Heart left ventricle (tissue), 16 donors: ENCODE results near the gene ABHD17C. TPM values are rescaled to one million over a fixed set of nuclear protein-coding genes. Genes with fewer than 3 reads are reported as not detected.

Experiments
- ATAC-seq, 4 donors: fragments of 200-7000 bp; cut with Tn5 transposase; one replicate each; pipeline ENCODE4 v1.9.1; 2020 to 2022; ENCODE audit warnings: moderate library complexity in 4 of 4, mild to moderate bottlenecking in 3 of 4, moderate number of reproducible peaks in 1 of 4
- DNase-seq, 5 donors: peaks; one replicate each; pipeline ENCODE4 v3.0.0-alpha.2; 2020
- H3K27ac ChIP-seq, 12 donors: fragments of 200-600 bp; sonication (generic) in 4 of 12; one replicate each; pipeline versions ENCODE4 v1.5.0 to v1.8.0; 2016 to 2022; ENCODE audit warnings: mild to moderate bottlenecking in 2 of 12
- H3K27me3 ChIP-seq, 9 donors: fragments of 200-600 bp; sonication (generic) in 2 of 9; one replicate each; pipeline versions ENCODE4 v1.5.1 to v1.8.0; 2016 to 2022; ENCODE audit warnings: mild to moderate bottlenecking in 3 of 9
- H3K36me3 ChIP-seq, 9 donors: fragments of 200-600 bp; sonication (generic) in 2 of 9; one replicate each; pipeline versions ENCODE4 v1.5.0 to v1.8.0; 2018 to 2022; ENCODE audit warnings: mild to moderate bottlenecking in 2 of 9
- H3K4me1 ChIP-seq, 12 donors: fragments of 200-600 bp; sonication (generic) in 4 of 12; one replicate each; pipeline versions ENCODE4 v1.5.0 to v1.8.0; 2016 to 2022; ENCODE audit warnings: mild to moderate bottlenecking in 3 of 12
- H3K4me3 ChIP-seq, 12 donors: fragments of 200-600 bp; sonication (generic) in 4 of 12; one replicate each; pipeline versions ENCODE4 v1.5.0 to v1.8.0; 2017 to 2022; ENCODE audit warnings: mild to moderate bottlenecking in 9 of 12, moderate library complexity in 4 of 12
- H3K9me3 ChIP-seq, 12 donors: fragments of 200-600 bp; sonication (generic) in 4 of 12; one replicate each; pipeline versions ENCODE4 v1.5.0 to v1.8.0; 2016 to 2022; ENCODE audit warnings: mild to moderate bottlenecking in 1 of 12
- CTCF ChIP-seq, 12 donors: fragments of 200-600 bp; sonication (generic) in 4 of 12; IDR thresholded peaks; one replicate each; pipeline versions ENCODE4 v1.5.0 to v1.8.0; 2018 to 2022; ENCODE audit warnings: antibody characterized with exemption in 12 of 12, mild to moderate bottlenecking in 5 of 12
- POLR2A ChIP-seq, 2 donors: fragments of 450-650 bp; IDR thresholded peaks; one replicate each; pipeline ENCODE4 v1.6.1; 2017; ENCODE audit warnings: antibody characterized with exemption in 2 of 2, mild to moderate bottlenecking in 2 of 2, moderate library complexity in 2 of 2
- whole genome bisulfite sequencing, 4 donors: extraction: QIAGEN DNeasy Blood & Tissue Kit in 2 of 4; methylation state at CpG; one replicate each; pipeline versions ENCODE4 v1.1.5 to v1.1.7; 2013 to 2018; 5-methylcytosine and 5-hydroxymethylcytosine counted together
- intact Hi-C, 10 donors: fragments of 100-400 bp; cut with DNase I; formaldehyde crosslinking; loops; one replicate each; pipeline versions ENCODE4 v1.11.1 to v1.14.2; 2022
- polyA plus RNA-seq, 2 donors: library from polyadenylated mRNA; stranded (reverse); fragments of 200-250 nt; gene quantifications; one replicate each; pipeline ENCODE4 v1.2.3, GENCODE V29; 2013
- total RNA-seq, 9 donors: library from RNA; depleted of rRNA in 2 of 9; stranded (reverse); fragments of >200 nt in 2 of 9; fragmentation: NEBNext Ultra II Directional in 3 of 9; extraction: Animal tissue kit (Norgen Biotek cat#: 25700) in 3 of 9; gene quantifications; one replicate each; pipeline versions ENCODE4 v1.1.0 to v1.2.4, GENCODE V29; 2016 to 2023
- donor health status: ischemic (EF 13 %, LVEDD 7.1; RV severe dilation, severe dysfunction).
- donor health status: healthy with polysubstance abuse.
- donor health status: DM: no; HTN: yes; CAD: no.
- donor health status: DM: no; HTN: no; CAD: no.
- donor health status: ischemic (EF 25% LVEDD 6.9; RV normal size, moderate dysfunction).
- donor health status: ischemic (EF 25% LVEDD 5.7; RV mildly dilated, moderate dysfunction).
- donor health status: healthy.
- donor health status: DM: yes; HTN: yes; CAD: no.
- donor health status: ischemic (EF 35%, LVEDD 5.7; RV mildly dilated, moderate dysfunction).
- donor health status: nonischemic (EF 11% LVEDD 7.7; RV severe dilation, severe dysfunction).
- donor health status: DM: yes; HTN: yes; CAD: no.
- donor health status: PGD.
- donor health status: ischemic (EF 29% LVEDD 5.4; RV normal size, mild dysfunction).
- donor health status: nonischemic (EF 23%, LVEDD 6.1; RV moderate dilation, normal function).

The ABHD17C gene
- total and polyA plus RNA-seq, 11 donors = 2.8 to 10.2 (median 5.6) TPM

- Histone ChIP-seq H3K4me1 (peaks cover 0 to 4% (median 0%) of the 10 kb centered on the region in 12 donors), H3K27me3 (no peaks in the 10 kb centered on the region), H3K4me3 (no peak overlapping the region), H3K27ac (no peak overlapping the region), H3K36me3 (no peaks in the 10 kb centered on the region), H3K9me3 (no peaks in the 10 kb centered on the region)
- DNase-seq = no peak
- intact Hi-C loops = no loop called here
- 80 to 85% (median 84%) methylated on average over 8 of the region's 8 CpGs for WGBS, 4 donors
- ATAC-seq = no peak
- TF ChIP-seq POLR2A (IDR thresholded peaks at IDR 0.05) (no peak), CTCF (IDR thresholded peaks at IDR 0.05) (no peak)
These were observed 11.1 kb downstream of the ABHD17C start for GRCh38 chr15:80706161-80706560.

GRCh38 chr15:80709542-80709941 lies 14.4 kb downstream of the ABHD17C start:
- intact Hi-C loops = no loop called here
- Histone ChIP-seq H3K27ac (no peak overlapping the region), H3K36me3 (no peaks in the 10 kb centered on the region), H3K27me3 (no peaks in the 10 kb centered on the region), H3K9me3 (no peaks in the 10 kb centered on the region), H3K4me1 (peaks cover 0 to 3% (median 0%) of the 10 kb centered on the region in 12 donors), H3K4me3 (no peak overlapping the region)
- TF ChIP-seq CTCF (IDR thresholded peaks at IDR 0.05) = no peak
- TF ChIP-seq POLR2A (IDR thresholded peaks at IDR 0.05) = no peak
- ATAC-seq (no peak), DNase-seq (no peak)
- whole genome bisulfite sequencing, 4 donors = 84 to 95% (median 94%) methylated on average over 6 of the region's 6 CpGs

GRCh38 chr15:80710635-80711554 lies 15.8 kb downstream of the ABHD17C start:
- ATAC-seq = no peak
- WGBS, 4 donors = 86 to 92% (median 89%) methylated on average over 8 to 9 of the region's 9 CpGs
- H3K27me3 ChIP-seq = no peaks in the 10 kb centered on the region
- H3K4me1 ChIP-seq = peaks cover 0 to 2% (median 0%) of the 10 kb centered on the region in 12 donors
- intact Hi-C loops = no loop called here
- DNase-seq = no peak
- TF ChIP-seq CTCF (IDR thresholded peaks at IDR 0.05) (no peak), POLR2A (IDR thresholded peaks at IDR 0.05) (no peak)
- H3K27ac ChIP-seq = no peak overlapping the region
- H3K36me3 ChIP-seq = no peaks in the 10 kb centered on the region
- H3K4me3 ChIP-seq = no peak overlapping the region
- H3K9me3 ChIP-seq = no peaks in the 10 kb centered on the region

GRCh38 chr15:80711886-80712285 lies 16.8 kb downstream of the ABHD17C start:
- intact Hi-C loops = no loop called here
- no peak for ATAC-seq
- DNase-seq = no peak
- Histone ChIP-seq H3K4me1 (peaks cover 0 to 7% (median 0%) of the 10 kb centered on the region in 12 donors), H3K27ac (no peak overlapping the region), H3K9me3 (no peaks in the 10 kb centered on the region), H3K4me3 (no peak overlapping the region), H3K36me3 (no peaks in the 10 kb centered on the region), H3K27me3 (no peaks in the 10 kb centered on the region)
- TF ChIP-seq POLR2A (IDR thresholded peaks at IDR 0.05) = no peak
- no peak for TF ChIP-seq CTCF (IDR thresholded peaks at IDR 0.05)
- WGBS, 4 donors = 87 to 92% (median 88%) methylated on average over 6 of the region's 6 CpGs
